KOPT-K1 (cell line): ENCODE results near the gene TRIM21.
A peak's percentile ranks its signal among the peaks of the same experiment; 100 is the strongest.
"Not testable (repeated sequence)": the region's sequence is repeated elsewhere in the genome, so short reads cannot be mapped to it uniquely, and the experiment has no call there.

Experiments
- H3K27ac ChIP-seq: fragments of 200-600 bp; sonication (generic); 2 replicates; pipeline ENCODE4 v1.5.1; 2016; ENCODE audit warnings: antibody characterized with exemption, mild to moderate bottlenecking, low read depth, low read length; ENCODE audit not compliant: poor library complexity, severe bottlenecking
- H3K36me3 ChIP-seq: fragments of 200-600 bp; sonication (generic); 2 replicates; pipeline ENCODE4 v1.5.1; 2017; ENCODE audit warnings: antibody characterized with exemption, mild to moderate bottlenecking, low read length, moderate library complexity; ENCODE audit not compliant: insufficient read depth
- H3K9me3 ChIP-seq: fragments of 200-600 bp; sonication (generic); 2 replicates; pipeline ENCODE4 v1.5.1; 2017; ENCODE audit warnings: antibody characterized with exemption, low read length, mild to moderate bottlenecking; ENCODE audit not compliant: insufficient read depth, poor library complexity, severe bottlenecking

Gene TRIM21

GRCh38 chr11:4393209-4393857, at the start of gene TRIM21:
TRIM21 (minus strand) TSS chr11:4393702; CDS start chr11:4390409, 3,293 bp downstream.
- Histone ChIP-seq H3K36me3 (peaks cover 20% of the 10 kb centered on the region), H3K9me3 (no peaks in the 10 kb centered on the region), H3K27ac (peak within 1 kb of the TSS; percentile 87)

GRCh38 chr11:4441515-4441914, 48.0 kb upstream of the TRIM21 start:
- H3K9me3 ChIP-seq, result no peaks in the 10 kb centered on the region
- no peaks in the 10 kb centered on the region for H3K36me3 ChIP-seq
- no peak overlapping the region for H3K27ac ChIP-seq

GRCh38 chr11:4436411-4436810, 42.9 kb upstream of the TRIM21 start:
- Histone ChIP-seq H3K9me3 (no peaks in the 10 kb centered on the region), H3K27ac (no peak overlapping the region), H3K36me3 (no peaks in the 10 kb centered on the region)

GRCh38 chr11:4433856-4434255, 40.4 kb upstream of the TRIM21 start:
- no peaks in the 10 kb centered on the region for H3K36me3 ChIP-seq
- no peaks in the 10 kb centered on the region for H3K9me3 ChIP-seq
- no peak overlapping the region for H3K27ac ChIP-seq

- no peaks in the 10 kb centered on the region for H3K9me3 ChIP-seq
- H3K36me3 ChIP-seq, result no peaks in the 10 kb centered on the region
- H3K27ac ChIP-seq, result no peak overlapping the region
Observed at GRCh38 chr11:4430051-4430450, 36.5 kb upstream of the TRIM21 start.

- Histone ChIP-seq H3K27ac (no peak overlapping the region), H3K9me3 (no peaks in the 10 kb centered on the region), H3K36me3 (no peaks in the 10 kb centered on the region)
Observed at GRCh38 chr11:4418403-4418802, 24.9 kb upstream of the TRIM21 start.

- no peak overlapping the region for H3K27ac ChIP-seq
- H3K36me3 ChIP-seq, result no peaks in the 10 kb centered on the region
- no peaks in the 10 kb centered on the region for H3K9me3 ChIP-seq
Observed at GRCh38 chr11:4416816-4417215, 23.3 kb upstream of the TRIM21 start.

- H3K9me3 ChIP-seq, result no peaks in the 10 kb centered on the region
- H3K27ac ChIP-seq, result no peak overlapping the region
- H3K36me3 ChIP-seq, result no peaks in the 10 kb centered on the region
Observed at GRCh38 chr11:4416306-4416705, 22.8 kb upstream of the TRIM21 start.

GRCh38 chr11:4406206-4406605, 12.7 kb upstream of the TRIM21 start:
- H3K36me3 ChIP-seq, H3K9me3 ChIP-seq, H3K27ac ChIP-seq: not testable (repeated sequence)

- H3K27ac ChIP-seq, result no peak overlapping the region
- H3K36me3 ChIP-seq, result peaks cover 15% of the 10 kb centered on the region
- H3K9me3 ChIP-seq, result no peaks in the 10 kb centered on the region
Observed at GRCh38 chr11:4393858-4394223, 339 bp upstream of the TRIM21 start.

- Histone ChIP-seq H3K36me3 (peaks cover 66% of the 10 kb centered on the region), H3K9me3 (no peaks in the 10 kb centered on the region), H3K27ac (no peak overlapping the region)
Observed at GRCh38 chr11:4388221-4388620, 5.3 kb downstream of the TRIM21 start.

GRCh38 chr11:4385978-4386740, 7.3 kb downstream of the TRIM21 start:
- Histone ChIP-seq H3K27ac (no peak overlapping the region), H3K36me3 (peaks cover 66% of the 10 kb centered on the region), H3K9me3 (no peaks in the 10 kb centered on the region)

GRCh38 chr11:4381901-4382300, 11.6 kb downstream of the TRIM21 start:
- no peaks in the 10 kb centered on the region for H3K9me3 ChIP-seq
- H3K27ac ChIP-seq, result no peak overlapping the region
- peaks cover 32% of the 10 kb centered on the region for H3K36me3 ChIP-seq

GRCh38 chr11:4375431-4376140, 17.9 kb downstream of the TRIM21 start:
- H3K9me3 ChIP-seq, result no peaks in the 10 kb centered on the region
- no peaks in the 10 kb centered on the region for H3K36me3 ChIP-seq
- no peak overlapping the region for H3K27ac ChIP-seq

- H3K9me3 ChIP-seq, result no peaks in the 10 kb centered on the region
- no peaks in the 10 kb centered on the region for H3K36me3 ChIP-seq
- no peak overlapping the region for H3K27ac ChIP-seq
Observed at GRCh38 chr11:4370166-4370565, 23.3 kb downstream of the TRIM21 start.
